Kidney glomerular epithelial cell (primary cell): ENCODE results near the gene RAPGEF3.

ENCODE experiments used
- DNase-seq: peaks from one replicate; lab custom pipeline; 2025; lab: John Stamatoyannopoulos, UW

The RAPGEF3 gene

GRCh38 chr12:47775100-47775911, 16.6 kb upstream of the RAPGEF3 start:
- peak; percentile 35 for DNase-seq

GRCh38 chr12:47774663-47775062, 16.0 kb upstream of the RAPGEF3 start:
- DNase-seq: no peak

GRCh38 chr12:47773858-47774580, 15.3 kb upstream of the RAPGEF3 start:
- no peak for DNase-seq

- no peak for DNase-seq
Measured at GRCh38 chr12:47773062-47773857, 14.6 kb upstream of the RAPGEF3 start, which contains the start of gene SLC48A1. SLC48A1 (plus strand) TSS chr12:47773238; CDS start chr12:47773305, 67 bp downstream.

GRCh38 chr12:47772738-47773061, 14.0 kb upstream of the RAPGEF3 start:
- DNase-seq: no peak

GRCh38 chr12:47772094-47772660, 13.5 kb upstream of the RAPGEF3 start:
- DNase-seq: no peak

GRCh38 chr12:47771304-47771703, 12.6 kb upstream of the RAPGEF3 start:
- no peak for DNase-seq

GRCh38 chr12:47770086-47770726, 11.5 kb upstream of the RAPGEF3 start:
- DNase-seq: peak; percentile 25

GRCh38 chr12:47769234-47770085, 10.8 kb upstream of the RAPGEF3 start:
- no peak for DNase-seq

GRCh38 chr12:47768323-47768811, 9.7 kb upstream of the RAPGEF3 start:
- DNase-seq: peak; percentile 95

GRCh38 chr12:47767216-47767724, 8.6 kb upstream of the RAPGEF3 start:
- no peak for DNase-seq

GRCh38 chr12:47766502-47767215, 8.0 kb upstream of the RAPGEF3 start:
- no peak for DNase-seq

- DNase-seq: peak; percentile 99
Measured at GRCh38 chr12:47763481-47764346, 5.0 kb upstream of the RAPGEF3 start.

- DNase-seq: no peak
Measured at GRCh38 chr12:47762850-47763465, 4.3 kb upstream of the RAPGEF3 start.

- DNase-seq: no peak
Measured at GRCh38 chr12:47758584-47758833, 171 bp downstream of the RAPGEF3 start.

GRCh38 chr12:47757840-47758583, 668 bp downstream of the RAPGEF3 start:
- DNase-seq: no peak

- DNase-seq: no peak
Measured at GRCh38 chr12:47757364-47757839, 1.3 kb downstream of the RAPGEF3 start.
